Body of pancreas (tissue), 4 donors: ENCODE measurements around the gene CAMKK2.

Experiments used
- POLR2A ChIP-seq, 3 donors: fragments of 450-650 bp; IDR thresholded peaks; one replicate each; pipeline ENCODE4 v1.6.1; 2016; ENCODE audit warnings: antibody characterized with exemption in 3 of 3, mild to moderate bottlenecking in 2 of 3
- TF ChIP-seq, protein P1 (sequence below), 7 experiments: fragments of 450-650 bp in 4 of 7; fragments of 200-600 bp in 3 of 7; sonication (generic) in 3 of 7; IDR thresholded peaks; one replicate each; pipeline ENCODE4 v1.5.1; 2016 to 2019; ENCODE audit warnings: antibody characterized with exemption in 7 of 7

- TF ChIP-seq, protein P1, sequence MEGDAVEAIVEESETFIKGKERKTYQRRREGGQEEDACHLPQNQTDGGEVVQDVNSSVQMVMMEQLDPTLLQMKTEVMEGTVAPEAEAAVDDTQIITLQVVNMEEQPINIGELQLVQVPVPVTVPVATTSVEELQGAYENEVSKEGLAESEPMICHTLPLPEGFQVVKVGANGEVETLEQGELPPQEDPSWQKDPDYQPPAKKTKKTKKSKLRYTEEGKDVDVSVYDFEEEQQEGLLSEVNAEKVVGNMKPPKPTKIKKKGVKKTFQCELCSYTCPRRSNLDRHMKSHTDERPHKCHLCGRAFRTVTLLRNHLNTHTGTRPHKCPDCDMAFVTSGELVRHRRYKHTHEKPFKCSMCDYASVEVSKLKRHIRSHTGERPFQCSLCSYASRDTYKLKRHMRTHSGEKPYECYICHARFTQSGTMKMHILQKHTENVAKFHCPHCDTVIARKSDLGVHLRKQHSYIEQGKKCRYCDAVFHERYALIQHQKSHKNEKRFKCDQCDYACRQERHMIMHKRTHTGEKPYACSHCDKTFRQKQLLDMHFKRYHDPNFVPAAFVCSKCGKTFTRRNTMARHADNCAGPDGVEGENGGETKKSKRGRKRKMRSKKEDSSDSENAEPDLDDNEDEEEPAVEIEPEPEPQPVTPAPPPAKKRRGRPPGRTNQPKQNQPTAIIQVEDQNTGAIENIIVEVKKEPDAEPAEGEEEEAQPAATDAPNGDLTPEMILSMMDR (IDR thresholded peaks at IDR 0.05): no peak
- no peak for TF ChIP-seq POLR2A (IDR thresholded peaks at IDR 0.05)
These were observed 7.5 kb downstream of the CAMKK2 start for GRCh38 chr12:121288986-121289385.
